ENCODE data around the gene ADAM8. TPM values are rescaled to one million over a fixed set of nuclear protein-coding genes. Genes with fewer than 3 reads are reported as not detected.

ADAM8 gene
- total and polyA plus RNA-seq, 2 of the 8 experiments (the other 6 are each of a cell fraction or from before 2014, with no cell fraction given): 4.6 TPM

- CTCF ChIA-PET (ENCODE audit: partially characterized antibody): interaction anchor here (1.0 to 4.5 kb wide), 11 partner anchors 10 to 114 kb away, joined by 3 to 24 read pairs (median 5); partner anchors contain the start of gene ADAM8
- 12% methylated on average over 26 of the region's 27 CpGs; no CpG with 5 or more reads in 1 of the 2 experiments for WGBS, 2 experiments (ENCODE audit: extremely low coverage in 1 of 2, insufficient coverage in 1 of 2, insufficient read length in 1 of 2, insufficient replicate concordance in 2 of 2, low coverage in 1 of 2, low lambda C conversion rate in 2 of 2, missing lambda C conversion rate in 1 of 2)
- H3K27me3 ChIP-seq (replicated peaks in 1 of 4; ENCODE audit: control insufficient read depth in 3 of 4, extremely low read depth in 1 of 4, insufficient read depth in 3 of 4, low read length in 3 of 4): peaks cover 0 to 5% (median 4%) of the 10 kb centered on the region in 4 experiments; a peak in 6 of 7 replicates
- no peak overlapping the region for H3K14ac ChIP-seq (ENCODE audit: insufficient read length)
- no peak overlapping the region for H2AK5ac ChIP-seq (ENCODE audit: low read depth, low read length)
- peak overlapping the region; percentile 7 for H3K18ac ChIP-seq (ENCODE audit: extremely low read depth, low read length)
- no peak overlapping the region for H3K23ac ChIP-seq (ENCODE audit: insufficient read length)
- no peak overlapping the region for H2BK120ac ChIP-seq (replicated peaks; ENCODE audit: low read depth, low read length)
- no peak overlapping the region for H3K4ac ChIP-seq (replicated peaks; ENCODE audit: insufficient read length, low read depth, low read length)
- no peak overlapping the region for H3K27ac ChIP-seq (ENCODE audit: low read depth, low read length)
- FAIRE-seq (no peak), DNase-seq (ENCODE audit: low read depth in 1 of 2, low spot score in 2 of 2) (peak in 1 of 2 experiments; percentile 79)
- H2AFZ ChIP-seq (ENCODE audit: low read length): peak overlapping the region; percentile 48; the same call in 1 of the 2 replicates
- H4K8ac ChIP-seq (ENCODE audit: extremely low read depth, insufficient read depth, low read length): no peak overlapping the region; the same call in 1 of the 2 replicates
- peak overlapping the region; percentile 76; the same call in 1 of the 2 replicates for H2BK5ac ChIP-seq (ENCODE audit: low read depth, low read length)
- H3K36me3 ChIP-seq (ENCODE audit: control insufficient read depth in 2 of 4, insufficient read depth in 4 of 4, low read length in 3 of 4): no peaks in the 10 kb centered on the region
- H4K20me1 ChIP-seq (replicated peaks in 1 of 2; ENCODE audit: control insufficient read depth in 1 of 2, insufficient read depth in 2 of 2, low read length in 2 of 2): peaks cover 0 to 3% of the 10 kb centered on the region in 2 experiments
- peak overlapping the region; percentile 37 for H4K5ac ChIP-seq (ENCODE audit: insufficient read length, low read depth, low read length)
- H2BK15ac ChIP-seq (ENCODE audit: low read length): no peak overlapping the region
- H3K4me1 ChIP-seq (replicated peaks in 1 of 4; ENCODE audit: control insufficient read depth in 3 of 4, insufficient read depth in 4 of 4, low read length in 3 of 4): peaks cover 0 to 19% (median 11%) of the 10 kb centered on the region in 4 experiments; a peak in 5 of 7 replicates
- H3K4me2 ChIP-seq (ENCODE audit: insufficient read depth in 1 of 2, low read depth in 2 of 2, low read length in 2 of 2): peak overlapping the region; percentile 49 to 81
- POLR2A ChIA-PET (ENCODE audit: partially characterized antibody): interaction anchor here (0.7 to 2.5 kb wide), 7 partner anchors 10 to 57 kb away, joined by 3 to 11 read pairs (median 3); no protein-coding TSS in a partner anchor
- 0 out of 2 replicates have a peak overlapping the region, but pooled peaks have one; percentile 21 for H2BK20ac ChIP-seq (ENCODE audit: low read length)
- H3K9me3 ChIP-seq (ENCODE audit: insufficient read depth in 2 of 2, low read depth in 1 of 2, low read length in 1 of 2): no peaks in the 10 kb centered on the region
- H3K23me2 ChIP-seq (ENCODE audit: low read depth, low read length): peaks cover 7% of the 10 kb centered on the region; the same call in 1 of the 2 replicates
- no peak overlapping the region for H2BK12ac ChIP-seq (ENCODE audit: low read depth, low read length)
- no peaks in the 10 kb centered on the region for H3K79me2 ChIP-seq (ENCODE audit: control insufficient read depth in 1 of 2, insufficient read depth in 2 of 2, low read length in 2 of 2)
- peak overlapping the region; percentile 0 to 57 (median 32); a peak in 7 of 8 replicates for H3K4me3 ChIP-seq (ENCODE audit: extremely low read depth in 1 of 4, insufficient read depth in 2 of 4, low read depth in 3 of 4, low read length in 4 of 4)
- H4K91ac ChIP-seq (replicated peaks; ENCODE audit: insufficient read length, low read length): peak overlapping the region; percentile 68
- H3K9ac ChIP-seq (replicated peaks in 1 of 4; ENCODE audit: extremely low read depth in 1 of 4, low read depth in 3 of 4, low read length in 3 of 4): no peak overlapping the region
- H3K56ac ChIP-seq (replicated peaks; ENCODE audit: insufficient read length, low read depth, low read length): no peak overlapping the region
- H3K79me1 ChIP-seq (ENCODE audit: low read depth, low read length): no peaks in the 10 kb centered on the region
- TF ChIP-seq KDM4A (IDR thresholded peaks at IDR 0.05; ENCODE audit: low read depth, low read length, severe bottlenecking): peak; percentile 40
- peak in 1 of 2 experiments; percentile 43; a peak in 1 of 4 replicates for TF ChIP-seq HDAC2 (IDR thresholded peaks at IDR 0.05; ENCODE audit: borderline replicate concordance in 1 of 2, low read depth in 2 of 2, low read length in 2 of 2)
- 0 out of 2 replicates have a peak, but pooled peaks have one; percentile 21 for TF ChIP-seq E2F6 (IDR thresholded peaks at IDR 0.05)
- peak; percentile 62 for TF ChIP-seq MAX (IDR thresholded peaks at IDR 0.05)
- peak in 2 of 3 experiments; percentile 10 to 21; a peak in 2 of 4 replicates for TF ChIP-seq CTCF (IDR thresholded peaks at IDR 0.05; ENCODE audit: control extremely low read depth in 1 of 3, insufficient read depth in 1 of 3, low read depth in 1 of 3, low read length in 3 of 3)
- TF ChIP-seq GTF2F1 (IDR thresholded peaks at IDR 0.05; ENCODE audit: borderline replicate concordance, low read depth, low read length): no peak
- TF ChIP-seq ASH2L (IDR thresholded peaks at IDR 0.05; ENCODE audit: low read length): peak; percentile 56
These were observed 19.1 kb downstream of the ADAM8 start for GRCh38 chr10:133257489-133258065.
